Subcutaneous adipose tissue (tissue), 4 donors: ENCODE results near the gene IL1RN. TPM values are rescaled to one million over a fixed set of nuclear protein-coding genes. Genes with fewer than 3 reads are reported as not detected.

ENCODE experiments used
- total RNA-seq, 4 donors: library from RNA; depleted of rRNA; stranded (reverse); fragments of >200 nt; gene quantifications; one replicate each; pipeline ENCODE4 v1.1.0, GENCODE V29; 2016
- TF ChIP-seq, protein P1 (sequence below): fragments of 450-650 bp; IDR thresholded peaks from one replicate; pipeline ENCODE4 v1.5.1; 2016; ENCODE audit warnings: low read depth, mild to moderate bottlenecking, control low read depth, antibody characterized with exemption, moderate library complexity

Gene IL1RN
- total RNA-seq, 4 donors from 2014 or later, result 0.98 to 105 (median 6.0) TPM

DNA sequence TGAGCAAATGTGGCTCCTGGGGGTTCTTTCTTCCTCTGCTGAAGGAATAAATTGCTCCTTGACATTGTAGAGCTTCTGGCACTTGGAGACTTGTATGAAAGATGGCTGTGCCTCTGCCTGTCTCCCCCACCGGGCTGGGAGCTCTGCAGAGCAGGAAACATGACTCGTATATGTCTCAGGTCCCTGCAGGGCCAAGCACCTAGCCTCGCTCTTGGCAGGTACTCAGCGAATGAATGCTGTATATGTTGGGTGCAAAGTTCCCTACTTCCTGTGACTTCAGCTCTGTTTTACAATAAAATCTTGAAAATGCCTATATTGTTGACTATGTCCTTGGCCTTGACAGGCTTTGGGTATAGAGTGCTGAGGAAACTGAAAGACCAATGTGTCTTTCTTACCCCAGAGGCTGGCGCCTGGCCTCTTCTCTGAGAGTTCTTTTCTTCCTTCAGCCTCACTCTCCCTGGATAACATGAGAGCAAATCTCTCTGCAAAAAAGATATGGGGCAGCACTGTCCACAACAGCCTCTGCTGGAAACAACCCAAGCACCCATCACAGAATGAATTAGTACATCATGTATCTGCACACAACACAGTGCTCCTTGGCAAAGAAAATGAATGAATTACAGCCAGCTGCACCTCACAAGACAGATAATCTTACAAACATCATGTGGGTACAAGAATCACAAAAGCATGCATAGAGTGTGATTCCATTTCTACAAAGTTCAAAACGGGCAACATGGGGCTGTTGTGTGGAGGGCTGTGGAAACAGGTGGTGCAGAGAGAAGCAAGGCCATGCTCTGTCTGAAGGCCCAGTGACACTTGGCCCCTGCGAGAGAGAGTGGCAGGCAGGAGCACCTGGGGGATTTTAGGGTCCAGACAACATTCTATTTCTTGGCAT is 6.6 kb downstream of the IL1RN start:
- TF ChIP-seq, protein P1, sequence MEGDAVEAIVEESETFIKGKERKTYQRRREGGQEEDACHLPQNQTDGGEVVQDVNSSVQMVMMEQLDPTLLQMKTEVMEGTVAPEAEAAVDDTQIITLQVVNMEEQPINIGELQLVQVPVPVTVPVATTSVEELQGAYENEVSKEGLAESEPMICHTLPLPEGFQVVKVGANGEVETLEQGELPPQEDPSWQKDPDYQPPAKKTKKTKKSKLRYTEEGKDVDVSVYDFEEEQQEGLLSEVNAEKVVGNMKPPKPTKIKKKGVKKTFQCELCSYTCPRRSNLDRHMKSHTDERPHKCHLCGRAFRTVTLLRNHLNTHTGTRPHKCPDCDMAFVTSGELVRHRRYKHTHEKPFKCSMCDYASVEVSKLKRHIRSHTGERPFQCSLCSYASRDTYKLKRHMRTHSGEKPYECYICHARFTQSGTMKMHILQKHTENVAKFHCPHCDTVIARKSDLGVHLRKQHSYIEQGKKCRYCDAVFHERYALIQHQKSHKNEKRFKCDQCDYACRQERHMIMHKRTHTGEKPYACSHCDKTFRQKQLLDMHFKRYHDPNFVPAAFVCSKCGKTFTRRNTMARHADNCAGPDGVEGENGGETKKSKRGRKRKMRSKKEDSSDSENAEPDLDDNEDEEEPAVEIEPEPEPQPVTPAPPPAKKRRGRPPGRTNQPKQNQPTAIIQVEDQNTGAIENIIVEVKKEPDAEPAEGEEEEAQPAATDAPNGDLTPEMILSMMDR, result no peak

DNA sequence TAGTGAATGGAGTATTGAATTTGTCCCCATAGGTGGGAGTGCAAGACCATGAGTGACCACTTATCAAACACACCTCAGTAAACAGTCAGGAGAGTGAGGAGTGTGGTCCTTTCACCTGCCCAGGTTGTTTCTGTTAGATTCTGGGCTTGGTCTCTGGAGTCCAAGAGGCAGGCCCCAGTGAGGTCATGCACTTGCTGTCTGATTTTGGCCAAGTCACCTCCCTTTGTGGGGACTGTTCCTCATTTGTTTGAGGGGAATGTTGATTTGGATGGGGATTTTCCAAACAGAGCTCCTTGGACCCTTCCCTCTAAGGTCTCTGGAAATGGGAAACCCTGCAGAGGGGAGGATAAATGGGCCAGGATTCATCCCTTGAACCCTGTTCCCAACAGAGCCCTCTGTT is 7.3 kb downstream of the IL1RN start:
- TF ChIP-seq, protein P1, result no peak

DNA sequence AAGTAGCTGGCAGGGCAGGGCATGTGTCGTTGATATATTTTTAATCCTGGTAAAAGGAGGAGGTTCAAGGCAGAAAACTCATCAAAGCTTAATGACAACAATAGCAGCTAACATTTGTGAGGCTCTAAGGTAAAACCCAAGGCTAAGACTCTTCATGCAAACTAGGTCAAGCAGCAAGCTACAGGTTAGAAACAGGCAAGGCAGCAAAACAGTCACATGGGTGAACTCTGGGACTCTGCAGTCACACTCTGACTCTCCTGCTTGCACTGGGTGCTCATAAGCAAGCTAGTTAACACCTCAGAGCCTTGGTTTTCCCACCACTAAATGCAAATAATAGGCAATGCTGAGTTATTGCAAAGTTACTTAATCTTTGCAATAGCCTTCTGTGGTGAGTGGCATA is 7.9 kb downstream of the IL1RN start:
- TF ChIP-seq, protein P1, result no peak

DNA sequence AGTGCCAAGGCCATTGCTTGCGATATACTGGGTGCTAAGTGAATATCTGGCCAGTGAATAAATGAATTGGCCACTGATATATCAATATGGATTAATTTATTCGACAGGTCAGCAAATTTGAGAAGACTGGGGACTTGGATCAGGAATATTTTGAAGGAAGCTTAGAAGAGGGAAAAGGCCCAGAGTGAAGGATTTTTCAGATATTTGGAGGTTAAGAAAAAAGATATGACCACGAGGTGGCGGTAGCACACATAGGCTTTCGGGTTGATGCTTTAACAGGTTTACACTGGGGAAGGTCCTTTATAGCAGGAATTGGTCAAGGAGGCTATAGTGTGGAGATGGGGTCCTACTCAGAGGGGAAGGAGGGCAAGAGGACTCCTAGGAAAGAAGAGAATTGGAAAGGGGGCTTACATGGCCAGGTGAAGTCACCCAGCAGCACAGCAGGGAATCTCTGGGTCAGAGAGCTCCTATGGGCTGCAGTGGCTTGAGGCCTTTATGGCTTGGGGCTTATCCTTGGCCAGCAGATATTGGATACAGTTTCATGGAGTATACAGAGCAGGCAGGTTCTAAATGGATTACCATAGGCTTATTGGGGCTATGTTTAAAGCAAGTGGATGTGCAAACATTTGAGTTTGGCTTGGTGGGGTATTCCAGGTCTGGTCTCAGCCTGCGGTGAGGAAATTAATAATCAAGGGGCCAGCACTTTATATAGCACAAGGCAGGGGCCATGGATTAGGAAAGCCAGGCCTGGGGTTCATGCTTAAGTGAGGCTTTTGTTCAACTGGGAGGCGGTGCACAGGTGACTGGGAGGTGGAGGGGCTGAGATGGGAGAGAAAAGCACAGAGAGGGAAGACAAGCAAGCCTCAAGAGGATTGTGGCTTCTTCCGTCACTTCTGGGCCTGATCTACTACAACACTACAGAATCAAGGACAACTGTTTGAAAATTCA is 9.7 kb downstream of the IL1RN start:
- TF ChIP-seq, protein P1, result no peak

DNA sequence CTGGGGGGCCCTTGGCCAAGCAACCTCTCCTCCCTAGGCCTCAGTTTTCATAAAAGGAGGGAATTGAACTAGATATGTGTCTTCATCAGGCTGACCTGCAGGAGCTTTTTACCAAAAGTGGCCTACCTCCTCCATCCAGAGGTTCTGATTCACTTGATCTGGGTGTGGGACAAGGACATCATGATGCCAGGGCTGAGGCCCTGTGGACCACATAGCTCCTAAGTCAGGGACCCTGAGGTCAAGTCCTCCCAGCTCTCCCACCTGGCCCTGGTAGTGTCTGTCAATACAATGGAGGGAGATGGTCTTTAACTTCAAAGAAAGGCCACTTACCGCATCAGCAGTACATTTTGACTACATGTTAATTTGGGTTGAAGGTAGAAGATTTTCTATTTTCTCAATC is 10.4 kb downstream of the IL1RN start:
- TF ChIP-seq, protein P1, result no peak

DNA sequence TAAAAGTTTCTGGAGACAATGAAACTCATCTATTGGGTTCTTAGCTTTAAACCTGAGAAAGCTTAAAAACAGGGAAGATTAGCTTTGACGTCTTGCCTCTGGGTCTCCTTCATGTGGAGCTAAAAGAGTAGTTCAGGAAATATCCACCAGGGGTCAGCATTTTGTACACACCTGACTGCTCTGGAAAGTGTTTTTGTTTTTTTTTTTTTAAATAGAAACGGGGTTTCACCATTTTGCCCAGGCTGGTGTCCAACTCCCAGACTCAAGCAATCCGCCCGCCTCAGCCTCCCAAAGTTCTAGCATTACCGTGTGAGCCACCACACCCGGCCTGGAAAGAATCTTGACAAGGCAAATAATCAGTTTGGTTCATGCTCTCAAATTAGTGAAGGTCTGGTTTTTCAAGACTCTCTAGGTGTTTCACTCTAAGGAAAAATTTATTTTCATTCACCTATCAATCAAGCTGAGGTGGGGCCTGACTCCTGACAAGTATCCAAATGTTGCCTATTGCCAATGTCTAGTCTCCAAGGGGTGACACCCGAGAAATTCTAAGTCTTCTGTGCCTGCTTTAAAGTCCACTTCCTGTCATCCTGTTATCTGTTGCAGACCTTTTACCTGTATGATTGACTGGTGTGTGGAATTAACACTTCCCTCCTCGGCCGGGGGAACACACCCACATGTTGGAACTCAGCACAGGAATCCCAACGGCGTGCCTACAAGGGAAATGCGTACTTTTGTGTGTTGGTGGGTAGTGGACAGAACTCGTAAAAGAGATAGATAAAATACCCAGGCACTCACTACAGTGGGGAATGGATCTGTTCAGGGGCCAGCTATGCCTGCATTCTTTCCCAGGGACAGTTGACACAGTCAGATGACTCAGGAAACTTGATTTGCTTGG is 11.3 kb downstream of the IL1RN start:
- TF ChIP-seq, protein P1, result no peak
